ENCODE results near the gene NRXN3.

Gene NRXN3

DNA sequence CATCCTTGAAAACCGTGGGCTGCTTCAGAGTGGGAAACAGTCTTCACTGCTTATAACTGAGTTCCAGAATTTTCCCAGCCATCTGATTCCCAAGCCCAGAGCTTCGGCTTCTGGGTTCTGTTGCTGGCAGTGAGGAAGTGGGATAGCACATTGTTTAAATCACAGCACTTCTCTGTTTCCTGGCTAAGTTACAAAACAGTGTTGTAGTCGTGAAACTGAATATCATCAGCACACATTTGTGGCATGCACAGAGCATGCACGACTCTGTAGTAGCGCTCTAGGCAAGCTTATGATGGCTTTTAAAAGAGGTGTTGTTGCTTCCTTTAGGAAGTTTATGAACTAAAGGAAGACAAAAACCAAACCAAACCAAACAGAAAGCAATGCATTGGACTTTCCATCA is 1005.5 kb downstream of the NRXN3 start:
- in situ Hi-C loops (cut with MboI; ENCODE audit: low sequenced_read_pairs) = no loop called here

DNA sequence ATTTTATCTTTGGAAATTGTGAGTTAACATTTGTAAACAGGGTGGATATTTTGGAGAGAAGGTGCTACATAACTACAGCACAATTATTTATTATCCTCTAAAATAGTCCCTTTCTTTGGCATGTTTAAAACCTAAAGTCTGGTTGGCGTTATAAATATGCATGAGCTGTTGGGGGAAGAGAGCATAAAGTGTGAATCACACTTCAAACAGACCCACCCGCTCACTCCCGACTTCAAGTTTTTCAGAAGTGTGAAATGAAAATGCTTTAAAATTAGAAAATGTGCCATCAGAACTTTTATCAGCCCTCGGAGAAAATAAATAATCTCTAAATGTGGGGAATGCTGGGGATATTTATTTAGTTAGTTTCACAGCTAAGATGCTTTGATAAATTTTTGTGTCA is 1006.9 kb downstream of the NRXN3 start:
- in situ Hi-C loops (cut with MboI; ENCODE audit: low sequenced_read_pairs) = no loop called here

DNA sequence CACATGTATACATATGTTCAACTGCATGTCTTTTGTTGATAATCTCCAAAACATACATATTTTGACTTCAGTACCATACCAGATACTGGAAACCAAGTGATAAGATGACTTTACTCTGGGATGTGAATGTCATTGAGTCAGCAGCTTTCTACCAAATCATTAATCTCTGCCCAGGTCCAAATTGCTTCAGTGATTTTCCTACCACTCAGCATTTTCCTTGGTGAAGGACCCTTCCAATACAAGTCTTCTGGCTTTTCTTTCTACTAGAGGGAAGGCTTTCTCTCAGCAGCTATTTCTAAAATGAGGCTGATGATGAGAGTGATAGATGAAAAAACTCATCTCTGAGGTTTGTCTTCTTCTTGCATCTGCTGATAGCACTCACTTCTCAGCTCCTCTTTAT is 1008.5 kb downstream of the NRXN3 start:
- in situ Hi-C loops (cut with MboI; ENCODE audit: low sequenced_read_pairs) = no loop called here

DNA sequence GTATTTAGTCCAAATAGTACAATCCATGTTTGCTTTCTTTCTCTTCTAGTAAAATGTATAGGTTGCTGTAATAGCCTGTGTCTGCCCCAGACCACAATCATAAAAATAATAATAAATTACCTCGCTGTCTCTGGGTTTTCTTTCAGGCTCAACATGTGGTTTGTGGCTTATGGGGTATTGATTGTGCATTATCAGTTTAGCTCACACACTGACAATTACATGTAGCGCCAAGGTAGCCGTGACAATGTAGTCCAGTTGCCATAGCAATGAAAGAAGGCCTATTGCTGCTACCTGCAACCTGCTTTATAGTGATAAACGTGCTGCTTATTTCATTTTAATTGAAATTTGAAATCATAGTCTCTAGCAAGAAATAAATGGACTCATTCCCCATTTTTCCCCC is 1009.8 kb downstream of the NRXN3 start:
- in situ Hi-C loops (cut with MboI; ENCODE audit: low sequenced_read_pairs) = no loop called here

DNA sequence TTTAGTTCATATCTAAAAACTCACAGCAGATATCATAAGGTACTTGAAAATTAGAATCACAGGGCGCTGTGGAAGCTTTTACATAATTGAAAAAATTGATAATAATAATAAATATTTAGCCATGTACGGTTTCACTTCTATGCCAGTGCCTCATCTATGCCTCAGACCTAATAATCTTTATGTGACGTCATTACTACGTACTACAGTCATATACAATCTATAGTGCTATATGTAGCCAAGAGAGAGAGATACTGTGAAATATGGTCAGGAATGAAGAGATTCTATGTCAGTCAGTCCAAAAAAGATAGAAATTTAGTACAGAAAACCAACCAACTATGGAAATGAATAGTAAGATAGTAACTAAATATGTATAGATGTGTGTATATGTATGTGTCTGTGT is 1010.5 kb downstream of the NRXN3 start:
- in situ Hi-C loops (cut with MboI; ENCODE audit: low sequenced_read_pairs) = no loop called here

DNA sequence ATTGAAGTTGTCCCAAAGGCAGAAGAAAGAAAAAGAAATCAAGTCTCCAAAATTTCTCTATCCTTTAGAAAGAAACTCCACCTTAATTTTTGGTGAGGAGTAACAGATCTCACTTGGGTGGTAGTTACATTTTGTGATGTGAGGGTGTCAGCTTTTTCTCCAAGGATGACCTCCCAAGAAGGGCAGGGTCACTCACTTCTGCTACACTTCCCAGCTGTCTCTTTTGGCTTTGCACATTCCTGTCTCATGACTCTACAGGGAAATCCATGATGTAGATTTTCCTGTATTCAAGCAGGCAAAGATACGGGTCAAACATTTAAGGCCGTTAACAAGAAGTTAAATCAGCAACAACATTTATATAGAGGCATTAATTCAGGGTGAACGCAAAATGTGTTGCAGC is 1016.4 kb downstream of the NRXN3 start:
- in situ Hi-C loops (cut with MboI; ENCODE audit: low sequenced_read_pairs) = no loop called here

DNA sequence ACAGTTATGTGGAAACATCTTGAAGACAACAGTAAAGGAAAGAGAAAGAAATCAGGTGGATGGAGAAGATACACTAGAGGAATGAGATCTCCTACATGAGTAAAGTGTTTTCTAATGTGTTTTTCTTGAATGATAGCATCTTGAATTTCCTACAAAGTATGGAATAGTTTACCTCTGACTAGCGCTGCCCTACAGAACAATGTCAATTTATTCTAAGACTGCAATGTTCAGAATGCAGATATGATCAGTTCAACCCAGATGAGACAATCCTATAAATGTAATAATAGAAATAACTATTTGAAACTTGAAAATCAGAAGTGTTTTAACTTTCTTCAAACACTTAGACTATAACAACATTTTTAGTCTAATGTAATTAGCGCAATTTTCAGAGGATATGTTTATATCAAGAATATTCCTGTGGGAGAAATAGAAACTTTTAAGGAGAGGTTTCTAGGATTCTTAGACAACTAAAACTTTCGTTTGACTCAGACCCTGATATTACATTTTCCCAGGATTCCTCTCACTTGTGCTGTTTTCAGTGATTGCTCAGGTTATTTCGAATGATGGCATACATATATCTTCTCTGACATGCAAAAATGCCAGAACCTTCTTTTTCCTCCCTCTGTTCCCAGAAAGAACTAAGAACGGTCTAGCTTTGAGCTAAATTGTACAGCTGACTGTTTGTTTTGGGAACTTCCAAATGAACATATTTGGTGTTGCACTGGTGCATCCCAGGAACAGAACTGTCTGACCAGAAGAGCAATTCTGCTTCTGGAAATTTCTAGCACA is 1023.7 kb downstream of the NRXN3 start:
- in situ Hi-C loops (cut with MboI; ENCODE audit: low sequenced_read_pairs) = no loop called here

DNA sequence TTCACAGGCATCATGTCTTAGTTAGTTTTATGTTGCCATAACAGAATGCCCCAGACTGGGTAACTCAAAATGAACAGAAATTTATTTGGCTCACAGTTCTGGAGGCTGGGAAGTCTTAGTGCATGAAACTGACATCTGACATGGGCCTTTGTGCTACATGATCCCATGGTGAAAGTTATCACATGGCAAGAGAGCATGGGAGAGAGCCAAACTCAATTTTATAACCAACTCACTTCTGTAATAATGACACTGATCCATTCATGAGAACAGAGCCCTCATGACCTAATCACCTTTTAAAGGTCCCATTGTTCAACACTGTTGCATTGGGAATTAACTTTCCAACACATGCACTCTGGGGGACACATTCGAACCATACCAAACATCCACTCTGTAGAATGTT is 1026.0 kb downstream of the NRXN3 start:
- in situ Hi-C loops (cut with MboI; ENCODE audit: low sequenced_read_pairs) = no loop called here

DNA sequence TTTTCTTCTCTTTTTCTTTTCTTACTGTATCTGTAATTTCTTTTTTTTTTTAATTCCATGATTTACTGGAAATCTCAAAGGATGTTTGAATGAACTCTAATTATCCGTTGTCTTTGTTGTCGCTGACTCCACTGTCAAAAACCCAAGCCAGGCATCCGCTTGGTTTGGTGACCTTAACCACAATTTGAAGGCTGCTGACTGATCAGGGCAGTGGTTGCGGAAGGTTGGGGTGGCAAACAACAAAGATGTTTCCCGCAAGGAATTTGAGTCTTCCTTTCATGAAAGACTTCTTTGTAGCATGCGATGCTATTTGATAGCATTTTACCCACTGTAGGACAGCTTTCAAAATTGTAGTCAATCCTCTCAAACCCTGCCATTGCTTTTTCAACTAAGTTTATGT is 1027.3 kb downstream of the NRXN3 start:
- in situ Hi-C loops (cut with MboI; ENCODE audit: low sequenced_read_pairs) = no loop called here

DNA sequence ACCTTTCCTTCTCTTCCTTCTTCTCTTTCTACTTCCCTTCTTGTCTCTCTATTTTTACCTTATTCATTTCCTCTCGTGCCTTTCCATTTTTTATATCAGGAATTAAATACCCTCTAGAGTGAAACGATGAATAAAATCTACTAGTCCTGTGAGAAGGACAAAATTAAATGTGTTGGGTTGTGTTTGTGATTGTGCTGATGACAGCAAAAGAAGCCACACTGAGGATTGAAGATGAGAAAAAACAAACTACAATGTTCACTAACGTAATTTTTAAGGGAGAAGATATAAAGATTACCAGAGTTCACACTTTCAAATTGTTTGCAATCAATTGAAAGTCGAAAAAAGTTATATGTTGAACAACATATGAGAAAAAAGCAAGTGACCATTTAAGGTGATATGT is 1029.0 kb downstream of the NRXN3 start:
- in situ Hi-C loops (cut with MboI; ENCODE audit: low sequenced_read_pairs) = no loop called here

DNA sequence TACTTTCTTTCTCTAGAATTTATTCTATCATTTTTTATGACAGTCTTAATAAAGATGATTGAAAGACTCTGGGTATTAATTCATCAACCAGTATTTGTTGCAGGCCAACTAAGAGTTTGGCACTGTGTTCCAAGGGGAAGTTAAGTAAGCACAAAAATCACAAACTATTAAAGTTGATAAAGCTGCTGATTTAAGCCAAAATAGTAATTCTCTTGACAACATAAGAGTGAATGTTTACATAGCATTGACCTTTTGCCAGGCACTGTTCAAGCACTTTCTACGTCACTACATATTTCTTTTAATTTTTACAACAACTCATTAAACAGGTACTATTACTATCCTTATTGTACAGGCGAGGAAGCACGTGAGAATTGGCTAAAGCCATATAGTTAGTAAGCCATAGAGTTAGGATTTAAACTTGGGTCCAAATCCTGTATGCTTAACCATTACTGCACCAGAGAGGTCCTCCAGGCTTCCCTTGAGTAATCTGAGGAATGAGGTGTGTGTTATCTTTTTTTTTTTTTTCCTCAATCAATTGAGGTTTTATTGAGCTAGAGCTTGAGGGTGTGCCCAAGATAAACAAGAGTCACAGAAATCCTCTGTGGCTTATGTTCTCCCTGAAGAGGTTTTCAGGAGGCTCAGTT is 1031.5 kb downstream of the NRXN3 start:
- in situ Hi-C loops (cut with MboI; ENCODE audit: low sequenced_read_pairs) = no loop called here

DNA sequence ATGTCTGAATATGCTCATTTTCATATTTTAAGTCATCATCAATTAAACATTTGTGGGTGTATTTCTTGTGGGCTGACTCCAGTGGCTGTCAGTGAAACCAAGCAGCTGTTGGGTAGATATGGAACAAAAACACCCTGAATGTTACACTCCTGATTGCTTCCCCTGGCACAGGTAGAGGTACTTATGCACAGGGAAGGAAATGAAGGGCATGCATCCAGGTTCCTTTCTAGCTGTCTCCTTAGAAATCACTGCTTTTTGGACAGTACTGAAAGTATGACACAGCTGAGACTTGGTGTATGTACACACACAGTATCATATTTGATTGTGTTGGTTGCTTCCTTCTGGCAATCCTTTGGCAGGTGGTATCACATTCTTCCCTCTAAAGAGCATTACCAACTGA is 1034.4 kb downstream of the NRXN3 start:
- in situ Hi-C loops (cut with MboI; ENCODE audit: low sequenced_read_pairs) = no loop called here

DNA sequence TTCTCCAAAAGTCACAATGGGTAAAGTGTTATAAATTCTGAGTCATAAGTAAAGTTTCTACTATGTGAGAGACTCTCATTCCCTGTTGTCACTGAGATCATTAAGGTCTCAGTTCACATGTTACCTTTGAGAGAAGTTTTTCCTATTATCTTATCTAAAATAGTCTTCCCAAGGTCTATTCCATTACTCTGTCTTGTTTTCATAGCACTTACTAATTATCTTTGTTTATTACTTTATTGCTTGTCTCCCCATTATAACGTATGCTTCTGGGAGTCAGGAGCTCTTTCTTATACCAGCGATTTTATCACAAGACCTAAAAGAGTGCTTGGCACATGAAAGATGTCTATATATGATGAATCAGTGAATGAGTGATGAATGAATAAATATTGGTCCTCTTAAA is 1039.2 kb downstream of the NRXN3 start:
- in situ Hi-C loops (cut with MboI; ENCODE audit: low sequenced_read_pairs) = no loop called here

DNA sequence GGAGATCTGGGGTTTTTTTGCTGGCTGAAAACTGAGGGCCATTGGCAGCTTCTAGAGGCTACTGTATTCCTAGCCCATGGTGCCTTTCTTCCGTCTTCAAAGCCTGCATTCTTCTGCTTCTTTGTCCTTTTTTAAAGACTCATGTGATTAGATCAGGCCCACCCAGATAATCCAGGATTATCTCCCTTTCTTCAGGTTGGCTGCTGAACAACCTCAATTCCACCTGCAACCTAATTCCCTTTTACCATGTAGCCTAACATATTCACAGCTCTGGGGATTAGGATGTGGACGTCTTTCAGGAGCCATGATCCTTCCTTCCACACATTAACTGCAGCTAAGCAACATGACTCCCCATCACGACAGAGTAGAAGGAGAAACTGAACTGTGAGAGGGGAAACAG is 1055.6 kb downstream of the NRXN3 start:
- in situ Hi-C loops (cut with MboI; ENCODE audit: low sequenced_read_pairs) = no loop called here

DNA sequence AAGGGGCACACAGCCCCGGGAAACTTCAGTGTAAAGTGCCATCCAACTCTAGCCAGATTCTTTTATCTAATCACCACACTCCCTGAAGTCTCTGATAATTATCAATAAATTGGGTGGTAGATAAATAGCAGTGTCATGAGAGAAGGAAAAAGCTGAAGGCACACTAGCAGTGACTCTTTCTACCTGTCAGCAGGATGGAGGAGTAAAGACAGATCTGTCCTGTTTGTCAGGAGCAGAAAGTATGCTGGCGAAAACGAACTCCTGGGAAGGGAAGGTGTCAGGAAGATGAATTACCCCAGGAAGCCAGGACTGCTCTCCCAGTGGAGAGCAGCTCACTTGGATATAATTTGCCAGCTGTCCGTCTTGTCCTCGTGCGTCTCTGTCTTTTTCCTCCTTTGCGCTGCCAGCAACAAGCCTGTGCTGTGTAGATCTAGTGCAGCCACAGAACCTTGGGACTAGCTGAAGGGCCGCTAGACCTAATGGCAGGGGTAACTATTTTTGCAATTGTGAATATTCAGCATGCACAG is 1059.3 kb downstream of the NRXN3 start:
- in situ Hi-C loops (cut with MboI; ENCODE audit: low sequenced_read_pairs) = no loop called here

DNA sequence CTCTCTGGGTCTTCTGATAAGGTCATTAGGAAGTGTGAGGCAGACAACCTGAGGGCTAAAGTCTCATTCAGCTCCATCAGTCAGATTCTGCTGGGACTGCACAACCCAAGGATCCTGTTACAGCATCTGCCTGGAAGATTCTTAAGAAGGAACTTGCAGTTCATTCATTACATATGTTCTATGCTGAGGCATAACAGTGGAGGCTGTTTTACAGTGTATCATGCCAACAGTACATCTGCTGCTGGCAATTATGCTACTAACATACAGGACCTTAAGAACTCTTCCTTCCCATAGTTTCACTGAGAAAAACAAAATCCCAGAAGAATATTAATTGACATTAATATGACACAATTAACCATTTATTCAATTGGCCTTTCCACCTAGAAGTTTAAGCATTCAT is 1072.5 kb downstream of the NRXN3 start:
- in situ Hi-C loops (cut with MboI; ENCODE audit: low sequenced_read_pairs) = no loop called here

DNA sequence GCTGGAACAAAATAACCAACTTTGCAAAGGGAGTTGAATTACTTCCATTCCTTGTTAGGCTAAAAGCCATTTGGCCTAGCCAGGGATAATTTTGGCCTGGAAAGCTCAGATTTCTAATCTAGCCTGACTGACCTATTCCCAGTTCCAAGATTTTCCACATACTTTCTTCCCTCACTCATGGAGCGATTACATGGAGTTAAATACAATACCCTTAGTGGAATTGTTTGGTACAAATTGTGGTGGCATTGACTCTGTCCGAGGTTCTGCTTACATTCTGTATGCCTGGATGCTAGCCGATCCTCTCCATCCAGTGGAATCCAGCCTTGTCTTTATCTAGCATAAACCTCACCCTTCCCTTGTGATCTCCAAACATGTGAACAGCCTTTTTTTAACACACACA is 1076.0 kb downstream of the NRXN3 start:
- in situ Hi-C loops (cut with MboI; ENCODE audit: low sequenced_read_pairs) = no loop called here

DNA sequence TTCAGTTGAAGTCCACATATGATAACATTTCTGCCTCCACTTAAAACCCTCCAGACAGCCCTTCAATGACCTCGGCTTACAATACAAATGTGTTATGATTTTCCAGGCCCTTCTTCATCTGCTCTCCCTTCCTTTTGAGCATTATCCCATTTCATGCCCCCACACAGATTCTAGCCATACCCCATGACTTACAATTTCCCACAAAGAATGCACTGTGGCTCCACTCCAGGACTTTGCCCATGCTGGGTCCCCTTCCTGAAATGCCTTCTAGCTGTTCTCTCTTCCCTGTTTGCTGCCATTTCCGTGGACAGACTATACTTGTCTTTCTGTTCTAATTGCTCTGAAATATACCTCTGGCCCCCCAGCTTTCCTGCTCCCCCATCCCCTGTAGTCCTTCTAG is 1078.0 kb downstream of the NRXN3 start:
- in situ Hi-C loops (cut with MboI; ENCODE audit: low sequenced_read_pairs) = no loop called here

DNA sequence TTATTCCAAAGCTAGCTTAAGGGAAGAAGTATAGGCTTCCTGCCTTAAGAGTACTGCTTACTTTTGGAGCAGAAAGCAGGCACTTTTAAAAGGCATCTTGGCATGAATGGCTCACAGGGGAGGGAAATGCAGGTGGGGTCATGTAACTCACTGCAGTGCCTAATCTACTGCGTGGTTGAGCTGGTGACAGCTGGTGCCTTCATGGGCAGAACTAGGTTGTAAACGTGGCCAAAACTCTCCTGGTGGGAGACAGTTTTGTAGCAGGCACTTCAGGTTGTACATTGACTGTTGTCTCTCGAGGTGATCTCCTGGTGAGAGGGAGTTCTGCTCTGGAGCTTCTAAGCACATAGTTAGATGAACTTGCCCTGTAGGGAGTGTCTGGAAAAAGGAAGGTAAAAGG is 1078.6 kb downstream of the NRXN3 start:
- in situ Hi-C loops (cut with MboI; ENCODE audit: low sequenced_read_pairs) = no loop called here

DNA sequence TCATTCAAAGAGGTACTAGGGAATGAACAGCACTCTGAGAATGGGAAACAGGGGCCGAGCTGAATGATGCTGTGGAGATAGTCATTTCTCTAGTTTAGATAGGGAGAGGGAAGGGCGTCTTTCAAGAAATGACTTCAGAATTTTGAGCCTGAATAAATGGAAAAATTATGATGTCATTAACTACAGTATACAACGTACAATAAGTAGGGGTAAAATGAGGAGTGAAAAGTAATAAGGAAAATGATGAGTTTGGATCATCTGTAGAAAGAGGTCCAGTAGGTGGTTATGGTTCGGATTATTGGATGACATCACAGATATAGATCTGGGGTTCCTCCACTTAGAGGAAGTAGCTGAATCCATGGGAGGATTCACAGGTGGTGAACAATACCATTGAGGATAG is 1081.1 kb downstream of the NRXN3 start:
- in situ Hi-C loops (cut with MboI; ENCODE audit: low sequenced_read_pairs) = no loop called here

DNA sequence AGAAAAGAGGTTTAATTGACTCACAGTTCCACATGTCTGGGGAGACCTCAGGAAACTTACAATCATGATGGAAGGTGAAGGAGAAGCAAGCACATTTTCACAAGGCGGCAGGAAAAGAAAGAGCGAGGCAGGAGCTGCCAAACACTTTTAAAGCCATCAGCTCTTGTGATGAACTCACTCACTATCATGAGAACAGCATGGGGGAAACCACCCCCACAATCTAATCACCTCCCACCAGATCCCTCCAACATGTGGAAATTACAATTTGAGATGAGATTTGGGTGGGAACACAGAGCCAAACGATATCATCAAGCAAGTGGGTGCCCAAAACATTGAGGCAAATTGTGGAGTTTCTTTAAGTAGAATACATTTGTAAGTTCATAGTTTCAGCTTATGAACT is 1083.4 kb downstream of the NRXN3 start:
- in situ Hi-C loops (cut with MboI; ENCODE audit: low sequenced_read_pairs) = no loop called here

DNA sequence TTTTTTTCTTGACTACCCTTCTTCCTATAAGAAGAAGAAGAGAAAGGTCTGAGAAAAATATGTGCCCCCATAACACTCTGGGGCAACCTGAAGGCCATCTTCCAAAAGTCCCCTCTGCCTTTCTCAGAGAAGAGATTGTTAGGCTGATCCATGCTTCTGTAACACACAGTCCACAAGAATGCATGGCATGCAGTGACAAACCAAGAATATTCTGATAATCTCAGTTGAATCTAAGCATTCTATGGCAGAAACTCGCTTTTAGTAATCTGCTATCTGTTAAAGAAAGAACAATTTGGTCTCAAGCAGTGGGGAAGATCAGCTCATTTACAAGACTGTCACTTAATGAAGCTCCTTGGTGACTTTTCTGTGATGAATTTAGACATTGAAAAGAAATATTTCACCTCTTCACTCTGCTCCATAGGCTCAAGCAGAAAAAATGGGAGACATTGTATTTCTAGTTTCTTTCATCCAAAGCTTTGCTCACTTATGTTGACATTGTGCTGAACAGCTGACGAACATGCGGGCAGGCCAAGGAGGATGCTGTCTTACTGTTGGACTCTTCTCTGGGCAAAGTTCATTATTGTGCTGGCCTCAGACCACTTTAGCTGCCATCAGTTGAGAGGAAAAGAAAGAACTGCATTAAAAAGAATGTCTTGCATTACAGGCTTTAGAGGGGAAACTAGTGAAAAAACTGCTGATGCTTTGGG is 1084.0 kb downstream of the NRXN3 start:
- in situ Hi-C loops (cut with MboI; ENCODE audit: low sequenced_read_pairs) = no loop called here

Data from HL-60/S4 (cell line).